ENCODE measurements around the gene P2RY11. TPM values are rescaled to one million over a fixed set of nuclear protein-coding genes. Genes with fewer than 3 reads are reported as not detected.

Gene P2RY11
- total RNA-seq, 1 donor from 2014 or later, result 25.9 TPM

GRCh38 chr19:10126213-10126639, 14.7 kb downstream of the P2RY11 start:
- Mint-ChIP-seq H3K36me3 (ENCODE audit: low read depth) (peaks cover 4% of the 10 kb centered on the region), H3K4me1 (no peaks in the 10 kb centered on the region), H3K27ac (ENCODE audit: unreplicated experiment) (no peak overlapping the region), H3K27me3 (ENCODE audit: low read depth) (no peaks in the 10 kb centered on the region), H3K9me3 (no peaks in the 10 kb centered on the region), H3K4me3 (no peak overlapping the region)
- no peak for TF ChIP-seq CTCF (conservative IDR thresholded peaks at IDR 0.05)
- DNase-seq (ENCODE audit: low read depth, low spot score), result no peak

- H3K27ac Mint-ChIP-seq (ENCODE audit: unreplicated experiment), result no peak overlapping the region
- H3K36me3 Mint-ChIP-seq (ENCODE audit: low read depth), result peaks cover 7% of the 10 kb centered on the region
- H3K4me3 Mint-ChIP-seq, result no peak overlapping the region
- H3K27me3 Mint-ChIP-seq (ENCODE audit: low read depth), result no peaks in the 10 kb centered on the region
- no peaks in the 10 kb centered on the region for H3K9me3 Mint-ChIP-seq
- no peak for DNase-seq (ENCODE audit: low read depth, low spot score)
- TF ChIP-seq CTCF (conservative IDR thresholded peaks at IDR 0.05), result no peak
- no peaks in the 10 kb centered on the region for H3K4me1 Mint-ChIP-seq
These were observed 21.4 kb downstream of the P2RY11 start for GRCh38 chr19:10132905-10133304.

- no peak for DNase-seq (ENCODE audit: low read depth, low spot score)
- Mint-ChIP-seq H3K27ac (ENCODE audit: unreplicated experiment) (no peak overlapping the region), H3K4me3 (no peak overlapping the region), H3K27me3 (ENCODE audit: low read depth) (no peaks in the 10 kb centered on the region), H3K9me3 (no peaks in the 10 kb centered on the region), H3K4me1 (no peaks in the 10 kb centered on the region), H3K36me3 (ENCODE audit: low read depth) (peaks cover 7% of the 10 kb centered on the region)
- TF ChIP-seq CTCF (conservative IDR thresholded peaks at IDR 0.05), result no peak
These were observed 22.1 kb downstream of the P2RY11 start for GRCh38 chr19:10133596-10133995.

GRCh38 chr19:10134040-10134439, 22.5 kb downstream of the P2RY11 start:
- TF ChIP-seq CTCF (conservative IDR thresholded peaks at IDR 0.05), result no peak
- no peaks in the 10 kb centered on the region for H3K9me3 Mint-ChIP-seq
- H3K4me3 Mint-ChIP-seq, result no peak overlapping the region
- peaks cover 7% of the 10 kb centered on the region for H3K36me3 Mint-ChIP-seq (ENCODE audit: low read depth)
- no peak overlapping the region for H3K27ac Mint-ChIP-seq (ENCODE audit: unreplicated experiment)
- DNase-seq (ENCODE audit: low read depth, low spot score), result no peak
- H3K4me1 Mint-ChIP-seq, result no peaks in the 10 kb centered on the region
- no peaks in the 10 kb centered on the region for H3K27me3 Mint-ChIP-seq (ENCODE audit: low read depth)

- H3K4me3 Mint-ChIP-seq, result no peak overlapping the region
- no peaks in the 10 kb centered on the region for H3K4me1 Mint-ChIP-seq
- no peak for TF ChIP-seq CTCF (conservative IDR thresholded peaks at IDR 0.05)
- DNase-seq (ENCODE audit: low read depth, low spot score), result no peak
- peaks cover 7% of the 10 kb centered on the region for H3K36me3 Mint-ChIP-seq (ENCODE audit: low read depth)
- H3K27ac Mint-ChIP-seq (ENCODE audit: unreplicated experiment), result no peak overlapping the region
- H3K27me3 Mint-ChIP-seq (ENCODE audit: low read depth), result no peaks in the 10 kb centered on the region
- no peaks in the 10 kb centered on the region for H3K9me3 Mint-ChIP-seq
These were observed 24.2 kb downstream of the P2RY11 start for GRCh38 chr19:10135551-10136334.
